CD14-positive monocyte (primary cell): ENCODE results near the gene CYTH3. TPM values are rescaled to one million over a fixed set of nuclear protein-coding genes. Genes with fewer than 3 reads are reported as not detected.

Experiments
- DNase-seq, 3 donors: peaks; one replicate each; pipeline ENCODE4 v3.0.0-alpha.2; 2011 to 2022
- H2AFZ ChIP-seq: 2 replicates; pipeline ENCODE4 v1.6.0; 2012; ENCODE audit warnings: mild to moderate bottlenecking, low read depth, low read length, inconsistent platforms; ENCODE audit not compliant: insufficient read depth, poor library complexity, severe bottlenecking
- H3K27ac ChIP-seq, 2 donors: 1 replicate in 1 of 2; 2 replicates in 1 of 2; pipeline ENCODE4 v1.5.1; 2012 to 2013; ENCODE audit warnings: low read length in 2 of 2, control low read depth in 1 of 2, inconsistent platforms in 1 of 2, low read depth in 1 of 2, mild to moderate bottlenecking in 1 of 2
- H3K27me3 ChIP-seq, 2 donors: one replicate each; pipeline versions ENCODE4 v1.6.0 to v1.6.1; 2011 to 2013; ENCODE audit warnings: low read length in 2 of 2; ENCODE audit not compliant: control insufficient read depth in 2 of 2, insufficient read depth in 2 of 2
- H3K36me3 ChIP-seq, 2 donors: replicated peaks in 1 of 2; 1 replicate in 1 of 2; 2 replicates in 1 of 2; pipeline versions ENCODE4 v1.5.1 to v1.6.1; 2012 to 2013; ENCODE audit warnings: low read length in 2 of 2, control low read depth in 1 of 2, inconsistent platforms in 1 of 2, mild to moderate bottlenecking in 1 of 2; ENCODE audit not compliant: insufficient read depth in 2 of 2, control insufficient read depth in 1 of 2
- H3K4me1 ChIP-seq, 2 donors: 1 replicate in 1 of 2; 2 replicates in 1 of 2; pipeline versions ENCODE4 v1.5.1 to v1.6.1; 2012 to 2013; ENCODE audit warnings: low read length in 2 of 2, control low read depth in 1 of 2, inconsistent platforms in 1 of 2, mild to moderate bottlenecking in 1 of 2, moderate library complexity in 1 of 2; ENCODE audit not compliant: insufficient read depth in 2 of 2, control insufficient read depth in 1 of 2
- H3K4me2 ChIP-seq: replicated peaks from 2 replicates; pipeline ENCODE3; 2012; ENCODE audit warnings: low read length, moderate library complexity, mild to moderate bottlenecking; ENCODE audit not compliant: poor library complexity, severe bottlenecking; ENCODE audit errors: extremely low read depth
- H3K4me3 ChIP-seq, 3 experiments: fragments of 200-600 bp in 1 of 3; sonication (generic) in 1 of 3; replicated peaks in 1 of 3; 1 replicate in 2 of 3; 2 replicates in 1 of 3; pipeline ENCODE4 v1.5.1; 2011 to 2013; ENCODE audit warnings: low read length in 3 of 3, mild to moderate bottlenecking in 3 of 3, control low read depth in 2 of 3, low read depth in 2 of 3, inconsistent platforms in 1 of 3, moderate library complexity in 1 of 3
- H3K79me2 ChIP-seq: 2 replicates; pipeline ENCODE4 v1.6.0; 2012; ENCODE audit warnings: mild to moderate bottlenecking, control low read depth, inconsistent platforms, low read length, moderate library complexity; ENCODE audit not compliant: insufficient read depth
- H3K9ac ChIP-seq: 2 replicates; pipeline ENCODE4 v1.6.0; 2017; ENCODE audit warnings: low read length, mild to moderate bottlenecking; ENCODE audit not compliant: insufficient read depth, poor library complexity, severe bottlenecking
- H3K9me3 ChIP-seq, 2 donors: replicated peaks in 1 of 2; 1 replicate in 1 of 2; 2 replicates in 1 of 2; pipeline versions ENCODE4 v1.5.1 to v1.6.1; 2012 to 2013; ENCODE audit warnings: low read length in 2 of 2, control low read depth in 1 of 2; ENCODE audit not compliant: control insufficient read depth in 1 of 2, insufficient read depth in 1 of 2
- H4K20me1 ChIP-seq: 2 replicates; pipeline ENCODE4 v1.6.0; 2012; ENCODE audit warnings: mild to moderate bottlenecking, low read length, control low read depth, moderate library complexity; ENCODE audit not compliant: insufficient read depth
- H3K27ac Mint-ChIP-seq, 7 donors: one replicate each; pipeline ENCODE4 v1.8.0; 2020; ENCODE audit warnings: mild to moderate bottlenecking in 7 of 7, mixed read lengths in 7 of 7, moderate library complexity in 6 of 7, inconsistent platforms in 2 of 7
- H3K27me3 Mint-ChIP-seq, 3 donors: one replicate each; pipeline ENCODE4 v1.8.0; 2021 to 2022; ENCODE audit warnings: low read depth in 3 of 3, mild to moderate bottlenecking in 3 of 3, mixed read lengths in 3 of 3, moderate library complexity in 3 of 3, inconsistent platforms in 1 of 3
- H3K36me3 Mint-ChIP-seq, 2 donors: one replicate each; pipeline ENCODE4 v1.8.0; 2020; ENCODE audit warnings: mixed read lengths in 2 of 2, inconsistent platforms in 1 of 2, mild to moderate bottlenecking in 1 of 2
- H3K4me1 Mint-ChIP-seq: one replicate; pipeline ENCODE4 v1.8.0; 2020; ENCODE audit warnings: mild to moderate bottlenecking, mixed read lengths
- H3K4me3 Mint-ChIP-seq, 2 donors: one replicate each; pipeline ENCODE4 v1.8.0; 2020; ENCODE audit warnings: mild to moderate bottlenecking in 2 of 2, mixed read lengths in 2 of 2, moderate library complexity in 1 of 2
- H3K9me3 Mint-ChIP-seq, 7 donors: one replicate each; pipeline ENCODE4 v1.8.0; 2020 to 2022; ENCODE audit warnings: mixed read lengths in 7 of 7, mild to moderate bottlenecking in 6 of 7, moderate library complexity in 6 of 7, inconsistent platforms in 2 of 7
- CTCF ChIP-seq: fragments of 200-600 bp; IDR thresholded peaks from one replicate; pipeline ENCODE4 v1.8.0; 2022; ENCODE audit warnings: antibody characterized with exemption, mild to moderate bottlenecking
- WGBS: methylation state at CpG from one replicate; pipeline ENCODE4 v1.1.5; 2013; ENCODE audit warnings: missing lambda C conversion rate; ENCODE audit not compliant: insufficient coverage; 5-methylcytosine and 5-hydroxymethylcytosine counted together
- intact Hi-C, 2 donors: fragments of 100-400 bp; cut with micrococcal nuclease; formaldehyde crosslinking; loops; one replicate each; pipeline versions ENCODE4 v1.15.0 to v1.15.1; 2023
- polyA plus RNA-seq, 3 donors: library from polyadenylated mRNA; depleted of rRNA in 1 of 3; unstranded in 2 of 3; stranded (reverse) in 1 of 3; fragments of 300-500 nt in 2 of 3; fragments of >200 nt in 1 of 3; fragmentation: Illumina TruSeq in 2 of 3; gene quantifications; 1 replicate in 2 of 3; 2 replicates in 1 of 3; pipeline ENCODE4 v1.2.3, GENCODE V29; 2012 to 2021

The CYTH3 gene
- polyA plus RNA-seq, 3 donors = 1.3 to 8.5 (median 1.4) TPM

- Histone ChIP-seq H3K9ac (no peak overlapping the region), H2AFZ (no peak overlapping the region)
- peaks cover 28% of the 10 kb centered on the region for H3K4me1 Mint-ChIP-seq
These were observed 20.1 kb downstream of the CYTH3 start for GRCh38 chr7:6252341-6252746.

DNA sequence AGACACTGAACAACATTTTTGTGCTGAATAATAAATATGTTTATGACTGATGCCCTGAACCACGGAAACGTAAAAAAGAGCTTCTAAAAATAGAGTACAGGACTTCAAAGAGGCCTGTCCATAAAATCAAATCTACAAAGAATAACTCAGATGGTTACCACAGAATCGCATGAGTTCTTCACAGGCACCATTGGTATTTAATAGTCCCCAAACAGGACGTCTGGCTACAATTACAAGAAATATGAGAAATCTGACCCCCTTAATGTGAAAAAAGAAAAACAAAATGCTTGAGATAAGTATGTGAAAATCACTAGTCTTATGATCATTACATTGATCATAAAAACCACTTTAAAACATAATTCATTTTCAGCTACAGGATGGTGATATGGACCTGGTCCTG, 20.8 kb downstream of the CYTH3 start:
- H3K4me2 ChIP-seq = no peak overlapping the region
- peaks cover 31% of the 10 kb centered on the region for H4K20me1 ChIP-seq
- H3K36me3 ChIP-seq = no peaks in the 10 kb centered on the region
- 83% methylated on average over 2 of the region's 4 CpGs for WGBS
- H3K27me3 ChIP-seq = no peaks in the 10 kb centered on the region
- Mint-ChIP-seq H3K4me3 (no peak overlapping the region), H3K4me1 (peaks cover 22% of the 10 kb centered on the region), H3K9me3 (no peaks in the 10 kb centered on the region), H3K27me3 (peaks cover 10 to 16% (median 13%) of the 10 kb centered on the region in 3 donors), H3K27ac (no peak overlapping the region), H3K36me3 (peaks cover 2 to 3% of the 10 kb centered on the region in 2 donors)
- H3K4me1 ChIP-seq = peaks cover 14 to 16% of the 10 kb centered on the region in 2 donors
- DNase-seq = no peak
- no peak for TF ChIP-seq CTCF
- no peaks in the 10 kb centered on the region for H3K79me2 ChIP-seq
- no peaks in the 10 kb centered on the region for H3K9me3 ChIP-seq
- H2AFZ ChIP-seq = no peak overlapping the region
- H3K4me3 ChIP-seq = no peak overlapping the region
- H3K27ac ChIP-seq = no peak overlapping the region
- intact Hi-C loops = no loop called here
- H3K9ac ChIP-seq = no peak overlapping the region

More at GRCh38 chr7:6252341-6252746, 20.1 kb downstream of the CYTH3 start:
- no peak overlapping the region for H3K27ac ChIP-seq
- Mint-ChIP-seq H3K27ac (no peak overlapping the region), H3K9me3 (no peaks in the 10 kb centered on the region), H3K4me3 (no peak overlapping the region), H3K36me3 (peaks cover 2 to 3% of the 10 kb centered on the region in 2 donors), H3K27me3 (peaks cover 10 to 17% (median 13%) of the 10 kb centered on the region in 3 donors)
- H3K4me1 ChIP-seq = peaks cover 20 to 23% of the 10 kb centered on the region in 2 donors
- H3K79me2 ChIP-seq = no peaks in the 10 kb centered on the region
- intact Hi-C loops = no loop called here
- no peak overlapping the region for H3K4me2 ChIP-seq
- no peaks in the 10 kb centered on the region for H3K9me3 ChIP-seq
- no peak overlapping the region for H3K4me3 ChIP-seq
- H3K27me3 ChIP-seq = no peaks in the 10 kb centered on the region
- no peak for TF ChIP-seq CTCF
- peaks cover 32% of the 10 kb centered on the region for H4K20me1 ChIP-seq
- no peaks in the 10 kb centered on the region for H3K36me3 ChIP-seq
- DNase-seq = no peak
- WGBS = no CpG with 5 or more reads among the region's 5 CpGs
